Smooth muscle cell (in vitro differentiated cells): ENCODE measurements around the gene SUSD1. TPM values are rescaled to one million over a fixed set of nuclear protein-coding genes. Genes with fewer than 3 reads are reported as not detected.
A peak's percentile ranks its signal among the peaks of the same experiment; 100 is the strongest.

ENCODE experiments used
- DNase-seq: peaks from one replicate; lab custom pipeline; 2025; ENCODE audit not compliant: unreplicated experiment; lab: John Stamatoyannopoulos, UW
- H2AFZ ChIP-seq: fragments of 200-600 bp; sonication (generic); 2 replicates; pipeline ENCODE4 v1.6.0; 2016; ENCODE audit warnings: antibody characterized with exemption, low read depth, mild to moderate bottlenecking
- H3F3A ChIP-seq: fragments of 200-600 bp; sonication (generic); 2 replicates; pipeline ENCODE4 v1.6.0; 2017; ENCODE audit warnings: antibody characterized with exemption, low read depth
- H3K27ac ChIP-seq: fragments of 200-600 bp; sonication (generic); 2 replicates; pipeline ENCODE4 v1.5.1; 2016; ENCODE audit warnings: low read depth, mild to moderate bottlenecking
- H3K27me3 ChIP-seq: fragments of 200-600 bp; sonication (generic); 2 replicates; pipeline ENCODE4 v1.6.1; 2016; ENCODE audit warnings: low read depth, mild to moderate bottlenecking
- H3K36me3 ChIP-seq: fragments of 200-600 bp; sonication (generic); 2 replicates; pipeline ENCODE4 v1.5.1; 2016; ENCODE audit warnings: low read depth
- H3K4me1 ChIP-seq: fragments of 200-600 bp; sonication (generic); 2 replicates; pipeline ENCODE4 v1.5.1; 2016; ENCODE audit warnings: low read depth
- H3K4me2 ChIP-seq: fragments of 200-600 bp; sonication (generic); 2 replicates; pipeline ENCODE4 v1.6.0; 2016; ENCODE audit warnings: mild to moderate bottlenecking
- H3K4me3 ChIP-seq: fragments of 200-600 bp; sonication (generic); 2 replicates; pipeline ENCODE4 v1.5.1; 2016; ENCODE audit warnings: mild to moderate bottlenecking
- H3K79me2 ChIP-seq: fragments of 200-600 bp; sonication (generic); 2 replicates; pipeline ENCODE4 v1.6.0; 2016; ENCODE audit warnings: low read depth, mild to moderate bottlenecking
- H3K9ac ChIP-seq: fragments of 200-600 bp; sonication (generic); 2 replicates; pipeline ENCODE4 v1.6.0; 2016; ENCODE audit warnings: low read depth
- H3K9me3 ChIP-seq: fragments of 200-600 bp; sonication (generic); replicated peaks from 2 replicates; pipeline ENCODE4 v1.5.1; 2016; ENCODE audit warnings: low read depth
- H4K20me1 ChIP-seq: fragments of 200-600 bp; sonication (generic); 2 replicates; pipeline ENCODE4 v1.6.0; 2016; ENCODE audit warnings: low read depth
- CTCF ChIP-seq: fragments of 200-600 bp; sonication (generic); IDR thresholded peaks from 2 replicates; pipeline ENCODE4 v1.5.1; 2017; ENCODE audit warnings: borderline replicate concordance, mild to moderate bottlenecking, antibody characterized with exemption; ENCODE audit not compliant: insufficient read depth, poor library complexity, severe bottlenecking
- WGBS: methylation state at CpG from one replicate; pipeline ENCODE4 v1.1.7; 2016; ENCODE audit warnings: low lambda C conversion rate; 5-methylcytosine and 5-hydroxymethylcytosine counted together
- polyA plus RNA-seq: library from polyadenylated mRNA; unstranded; fragments of >200 nt; fragmentation: Nextera tagmentation; extraction: Ambion mirVana; gene quantifications from 2 replicates; pipeline ENCODE4 v1.2.1, GENCODE V29; 2016
- total RNA-seq: library from RNA; depleted of rRNA; stranded (reverse); fragments of >200 nt; gene quantifications from 2 replicates; pipeline ENCODE4 v1.2.3, GENCODE V29; 2014

The SUSD1 gene
- total and polyA plus RNA-seq, 2 experiments from 2014 or later, result 6.7 to 11.8 TPM

GRCh38 chr9:112166176-112167140 is 8.6 kb downstream of the SUSD1 start:
- no peaks in the 10 kb centered on the region for H3K79me2 ChIP-seq
- no peak for TF ChIP-seq CTCF
- H3K9me3 ChIP-seq, result no peaks in the 10 kb centered on the region
- H3K4me1 ChIP-seq, result no peaks in the 10 kb centered on the region
- DNase-seq, result no peak
- no peaks in the 10 kb centered on the region for H4K20me1 ChIP-seq
- H2AFZ ChIP-seq, result no peak overlapping the region
- 78% methylated on average over 12 of the region's 12 CpGs for WGBS
- H3K36me3 ChIP-seq, result no peaks in the 10 kb centered on the region
- no peak overlapping the region for H3K9ac ChIP-seq
- H3K4me3 ChIP-seq, result no peak overlapping the region
- H3K27ac ChIP-seq, result peak overlapping the region; percentile 69
- H3K4me2 ChIP-seq, result peak overlapping the region; percentile 44
- no peaks in the 10 kb centered on the region for H3F3A ChIP-seq
- no peaks in the 10 kb centered on the region for H3K27me3 ChIP-seq

- no peak for DNase-seq
- Histone ChIP-seq H3K27me3 (no peaks in the 10 kb centered on the region), H3K4me1 (no peaks in the 10 kb centered on the region), H2AFZ (no peak overlapping the region), H3F3A (no peaks in the 10 kb centered on the region), H4K20me1 (no peaks in the 10 kb centered on the region), H3K36me3 (no peaks in the 10 kb centered on the region), H3K4me2 (no peak overlapping the region), H3K4me3 (no peak overlapping the region), H3K9me3 (no peaks in the 10 kb centered on the region), H3K9ac (no peak overlapping the region), H3K27ac (no peak overlapping the region), H3K79me2 (no peaks in the 10 kb centered on the region)
- 93% methylated on average over 5 of the region's 5 CpGs for WGBS
- no peak for TF ChIP-seq CTCF
Observed at GRCh38 chr9:112162621-112163413, 12.3 kb downstream of the SUSD1 start.

GRCh38 chr9:112159781-112160180 is 15.3 kb downstream of the SUSD1 start:
- Histone ChIP-seq H3K27me3 (no peaks in the 10 kb centered on the region), H3K4me2 (no peak overlapping the region), H3K9ac (no peak overlapping the region), H3K79me2 (no peaks in the 10 kb centered on the region), H3K36me3 (no peaks in the 10 kb centered on the region), H2AFZ (no peak overlapping the region), H3F3A (no peaks in the 10 kb centered on the region), H3K27ac (no peak overlapping the region), H3K4me1 (no peaks in the 10 kb centered on the region), H3K9me3 (no peaks in the 10 kb centered on the region), H4K20me1 (no peaks in the 10 kb centered on the region), H3K4me3 (no peak overlapping the region)
- TF ChIP-seq CTCF, result no peak
- no peak for DNase-seq
- 100% methylated on average over 1 of the region's 1 CpG for WGBS
